ENCODE measurements around the gene ARG2. TPM values are rescaled to one million over a fixed set of nuclear protein-coding genes. Genes with fewer than 3 reads are reported as not detected.

Gene ARG2
- total and polyA plus RNA-seq, 2 experiments from 2014 or later, result 29.0 to 35.0 TPM

DNA sequence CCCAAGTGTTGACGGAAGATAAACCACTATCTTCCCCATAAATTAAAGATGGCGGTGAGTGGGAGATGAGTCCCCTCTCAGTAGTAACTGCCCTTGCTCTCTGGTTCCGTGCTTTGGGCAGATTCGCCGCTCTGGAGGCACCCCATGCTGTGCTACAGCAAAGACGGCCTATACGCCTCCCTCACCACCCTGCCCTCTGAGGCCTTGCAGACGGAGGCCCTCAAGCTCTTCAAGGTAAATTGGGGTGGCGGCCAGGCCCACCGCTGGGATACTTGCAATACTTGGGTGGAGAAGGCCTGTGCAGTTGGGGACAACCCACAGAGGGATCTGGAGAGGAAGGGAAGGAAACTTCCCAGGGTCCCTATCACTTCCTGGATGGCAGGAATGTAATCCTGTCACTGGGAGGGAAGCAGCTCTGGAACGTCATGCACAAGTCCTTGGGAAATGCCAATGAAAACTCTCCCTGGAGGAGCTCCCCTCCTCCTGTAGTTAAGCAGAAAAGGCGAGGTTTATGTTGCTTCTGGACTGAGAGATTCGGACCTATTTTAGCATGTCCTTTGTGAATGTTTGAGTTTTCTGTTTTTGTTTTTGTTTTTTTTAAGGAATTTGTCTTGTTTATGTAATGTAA, 42.4 kb upstream of the ARG2 start:
- no peak for DNase-seq (ENCODE audit: low spot score)
- H3K4me2 ChIP-seq, result no peak overlapping the region
- H3K4me3 ChIP-seq, result no peak overlapping the region
- no peak overlapping the region for H2AFZ ChIP-seq
- H3K27me3 ChIP-seq, result no peaks in the 10 kb centered on the region
- no peaks in the 10 kb centered on the region for H3K9me3 ChIP-seq (ENCODE audit: low read depth)
- TF ChIP-seq EZH2phosphoT487 (IDR thresholded peaks at IDR 0.05; ENCODE audit: low read depth, severe bottlenecking, unreplicated experiment) (no peak), EZH2 (IDR thresholded peaks at IDR 0.05; ENCODE audit: borderline replicate concordance) (no peak)
- TF ChIP-seq, protein P1, sequence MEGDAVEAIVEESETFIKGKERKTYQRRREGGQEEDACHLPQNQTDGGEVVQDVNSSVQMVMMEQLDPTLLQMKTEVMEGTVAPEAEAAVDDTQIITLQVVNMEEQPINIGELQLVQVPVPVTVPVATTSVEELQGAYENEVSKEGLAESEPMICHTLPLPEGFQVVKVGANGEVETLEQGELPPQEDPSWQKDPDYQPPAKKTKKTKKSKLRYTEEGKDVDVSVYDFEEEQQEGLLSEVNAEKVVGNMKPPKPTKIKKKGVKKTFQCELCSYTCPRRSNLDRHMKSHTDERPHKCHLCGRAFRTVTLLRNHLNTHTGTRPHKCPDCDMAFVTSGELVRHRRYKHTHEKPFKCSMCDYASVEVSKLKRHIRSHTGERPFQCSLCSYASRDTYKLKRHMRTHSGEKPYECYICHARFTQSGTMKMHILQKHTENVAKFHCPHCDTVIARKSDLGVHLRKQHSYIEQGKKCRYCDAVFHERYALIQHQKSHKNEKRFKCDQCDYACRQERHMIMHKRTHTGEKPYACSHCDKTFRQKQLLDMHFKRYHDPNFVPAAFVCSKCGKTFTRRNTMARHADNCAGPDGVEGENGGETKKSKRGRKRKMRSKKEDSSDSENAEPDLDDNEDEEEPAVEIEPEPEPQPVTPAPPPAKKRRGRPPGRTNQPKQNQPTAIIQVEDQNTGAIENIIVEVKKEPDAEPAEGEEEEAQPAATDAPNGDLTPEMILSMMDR (IDR thresholded peaks at IDR 0.05; ENCODE audit: poor library complexity), result no peak
- no peaks in the 10 kb centered on the region for H3K36me3 ChIP-seq (replicated peaks; ENCODE audit: insufficient read depth, low read depth)
- peaks cover 15% of the 10 kb centered on the region for H3K4me1 ChIP-seq (ENCODE audit: insufficient read depth)
- H3K27ac ChIP-seq, result no peak overlapping the region
- H4K20me1 ChIP-seq (ENCODE audit: insufficient read depth, poor library complexity, severe bottlenecking), result no peaks in the 10 kb centered on the region
- WGBS (ENCODE audit: low lambda C conversion rate, missing lambda C conversion rate), result 83% methylated on average over 13 of the region's 13 CpGs
- H3K9me2 ChIP-seq (replicated peaks; ENCODE audit: insufficient read depth), result no peaks in the 10 kb centered on the region
- H3K79me2 ChIP-seq, result no peaks in the 10 kb centered on the region

GRCh38 chr14:67577909-67578749, 41.6 kb upstream of the ARG2 start:
- Histone ChIP-seq H3K79me2 (no peaks in the 10 kb centered on the region), H2AFZ (no peak overlapping the region), H3K4me3 (no peak overlapping the region), H3K27ac (no peak overlapping the region), H3K36me3 (replicated peaks; ENCODE audit: insufficient read depth, low read depth) (no peaks in the 10 kb centered on the region), H3K27me3 (no peaks in the 10 kb centered on the region), H3K9me3 (ENCODE audit: low read depth) (no peaks in the 10 kb centered on the region), H3K4me2 (no peak overlapping the region), H3K4me1 (ENCODE audit: insufficient read depth) (peaks cover 15% of the 10 kb centered on the region), H3K9me2 (replicated peaks; ENCODE audit: insufficient read depth) (no peaks in the 10 kb centered on the region), H4K20me1 (ENCODE audit: insufficient read depth, poor library complexity, severe bottlenecking) (no peaks in the 10 kb centered on the region)
- TF ChIP-seq EZH2 (IDR thresholded peaks at IDR 0.05; ENCODE audit: borderline replicate concordance) (no peak), EZH2phosphoT487 (IDR thresholded peaks at IDR 0.05; ENCODE audit: low read depth, severe bottlenecking, unreplicated experiment) (no peak)
- 95% methylated on average over 15 of the region's 16 CpGs for WGBS (ENCODE audit: low lambda C conversion rate, missing lambda C conversion rate)
- DNase-seq (ENCODE audit: low spot score), result no peak

- Histone ChIP-seq H2AFZ (no peak overlapping the region), H3K9me3 (ENCODE audit: low read depth) (no peaks in the 10 kb centered on the region), H3K4me3 (no peak overlapping the region), H3K79me2 (no peaks in the 10 kb centered on the region), H3K36me3 (replicated peaks; ENCODE audit: insufficient read depth, low read depth) (no peaks in the 10 kb centered on the region), H3K9me2 (replicated peaks; ENCODE audit: insufficient read depth) (no peaks in the 10 kb centered on the region), H3K4me1 (ENCODE audit: insufficient read depth) (peaks cover 15% of the 10 kb centered on the region), H4K20me1 (ENCODE audit: insufficient read depth, poor library complexity, severe bottlenecking) (no peaks in the 10 kb centered on the region), H3K27ac (no peak overlapping the region), H3K27me3 (no peaks in the 10 kb centered on the region), H3K4me2 (no peak overlapping the region)
- TF ChIP-seq, protein P1 (IDR thresholded peaks at IDR 0.05; ENCODE audit: poor library complexity), result no peak
- TF ChIP-seq EZH2phosphoT487 (IDR thresholded peaks at IDR 0.05; ENCODE audit: low read depth, severe bottlenecking, unreplicated experiment), result no peak
- TF ChIP-seq EZH2 (IDR thresholded peaks at IDR 0.05; ENCODE audit: borderline replicate concordance), result no peak
- WGBS (ENCODE audit: low lambda C conversion rate, missing lambda C conversion rate), result 90% methylated on average over 15 of the region's 15 CpGs
- no peak for DNase-seq (ENCODE audit: low spot score)
These were observed 40.7 kb upstream of the ARG2 start for GRCh38 chr14:67579040-67579439.

DNA sequence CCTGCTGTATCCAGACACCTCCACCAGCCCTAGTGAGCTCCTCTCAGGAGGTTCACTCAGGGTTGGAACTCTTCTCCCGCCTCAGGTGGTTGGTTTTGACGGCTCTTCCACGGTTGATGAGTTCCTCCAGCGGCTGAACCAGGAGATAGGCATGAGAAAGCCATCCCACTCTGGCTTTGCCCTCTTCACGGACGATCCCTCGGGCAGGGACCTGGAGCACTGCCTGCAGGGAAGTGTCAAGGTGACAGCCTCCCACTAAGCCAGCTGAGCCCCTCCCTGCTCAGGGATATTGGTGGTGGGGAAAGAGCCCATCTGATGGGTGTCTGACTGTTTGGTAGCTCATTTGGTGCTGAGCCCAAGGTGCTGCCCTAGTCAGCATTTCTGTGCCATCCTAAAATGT, 40.1 kb upstream of the ARG2 start:
- peaks cover 15% of the 10 kb centered on the region for H3K4me1 ChIP-seq (ENCODE audit: insufficient read depth)
- H3K36me3 ChIP-seq (replicated peaks; ENCODE audit: insufficient read depth, low read depth), result no peaks in the 10 kb centered on the region
- 95% methylated on average over 7 of the region's 7 CpGs for WGBS (ENCODE audit: low lambda C conversion rate, missing lambda C conversion rate)
- no peaks in the 10 kb centered on the region for H3K79me2 ChIP-seq
- H3K27ac ChIP-seq, result peak overlapping the region; percentile 83
- DNase-seq (ENCODE audit: low spot score), result no peak
- no peak for TF ChIP-seq EZH2 (IDR thresholded peaks at IDR 0.05; ENCODE audit: borderline replicate concordance)
- no peaks in the 10 kb centered on the region for H3K27me3 ChIP-seq
- no peaks in the 10 kb centered on the region for H3K9me2 ChIP-seq (replicated peaks; ENCODE audit: insufficient read depth)
- H3K4me2 ChIP-seq, result no peak overlapping the region
- H3K4me3 ChIP-seq, result no peak overlapping the region
- no peaks in the 10 kb centered on the region for H3K9me3 ChIP-seq (ENCODE audit: low read depth)
- H2AFZ ChIP-seq, result no peak overlapping the region
- no peaks in the 10 kb centered on the region for H4K20me1 ChIP-seq (ENCODE audit: insufficient read depth, poor library complexity, severe bottlenecking)
